H1 (cell line): ENCODE results near the gene MBNL3.

Experiments
- EP300 ChIP-seq, 2 experiments: IDR thresholded peaks; 1 replicate in 1 of 2; 2 replicates in 1 of 2; pipeline ENCODE4 v1.6.1; 2011 to 2012; ENCODE audit warnings: low read depth in 2 of 2, low read length in 2 of 2, mild to moderate bottlenecking in 2 of 2, borderline replicate concordance in 1 of 2, inconsistent platforms in 1 of 2, moderate library complexity in 1 of 2
- RAD21 ChIP-seq, 2 experiments: IDR thresholded peaks in 1 of 2; conservative IDR thresholded peaks in 1 of 2; 2 replicates each; pipeline ENCODE4 v1.6.1; 2011; ENCODE audit warnings: low read depth in 2 of 2, low read length in 2 of 2, improper control_type of control experiment in 1 of 2, inconsistent platforms in 1 of 2, mild to moderate bottlenecking in 1 of 2, moderate library complexity in 1 of 2
- YY1 ChIP-seq: IDR thresholded peaks from 2 replicates; pipeline ENCODE4 v1.6.1; 2011; ENCODE audit warnings: low read depth, mild to moderate bottlenecking, low read length
- TF ChIP-seq, protein P1 (sequence below), 3 experiments: IDR thresholded peaks; 1 replicate in 2 of 3; 2 replicates in 1 of 3; pipeline versions ENCODE4 v1.5.1 to v1.6.1; 2011; ENCODE audit warnings: low read length in 3 of 3, mild to moderate bottlenecking in 3 of 3, inconsistent platforms in 2 of 3, low read depth in 1 of 3, moderate library complexity in 1 of 3; ENCODE audit not compliant: insufficient read depth in 1 of 3; ENCODE audit errors: control extremely low read depth in 1 of 3

DNA sequence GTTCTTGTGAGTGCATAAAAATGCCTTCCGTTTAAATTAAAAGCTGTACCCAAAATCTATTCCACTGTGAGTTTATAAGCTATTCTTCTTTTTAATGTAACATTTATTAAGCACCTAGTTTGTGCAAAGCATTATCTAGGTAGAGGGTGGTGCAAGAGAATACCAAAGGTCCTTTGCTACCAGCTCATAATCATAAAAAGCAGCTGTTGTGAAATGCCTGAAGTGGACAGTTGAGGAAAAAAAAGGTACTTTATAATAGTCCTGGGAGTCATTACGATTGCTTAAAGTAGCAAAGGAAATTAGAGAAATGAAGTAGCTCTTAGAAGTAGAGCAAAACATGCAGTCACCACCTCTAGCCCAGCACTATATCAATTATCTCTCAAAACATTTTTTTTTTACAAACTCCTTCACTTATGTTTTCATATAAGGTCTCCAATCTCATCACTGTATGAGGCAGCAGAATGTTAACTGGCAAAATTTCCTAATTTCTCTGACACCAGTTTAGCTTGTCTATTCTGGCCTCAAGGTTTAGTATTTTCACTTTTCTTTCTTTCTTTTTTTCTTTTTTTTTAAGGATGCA, 2.1 kb downstream of the MBNL3 start:
- TF ChIP-seq, protein P1, sequence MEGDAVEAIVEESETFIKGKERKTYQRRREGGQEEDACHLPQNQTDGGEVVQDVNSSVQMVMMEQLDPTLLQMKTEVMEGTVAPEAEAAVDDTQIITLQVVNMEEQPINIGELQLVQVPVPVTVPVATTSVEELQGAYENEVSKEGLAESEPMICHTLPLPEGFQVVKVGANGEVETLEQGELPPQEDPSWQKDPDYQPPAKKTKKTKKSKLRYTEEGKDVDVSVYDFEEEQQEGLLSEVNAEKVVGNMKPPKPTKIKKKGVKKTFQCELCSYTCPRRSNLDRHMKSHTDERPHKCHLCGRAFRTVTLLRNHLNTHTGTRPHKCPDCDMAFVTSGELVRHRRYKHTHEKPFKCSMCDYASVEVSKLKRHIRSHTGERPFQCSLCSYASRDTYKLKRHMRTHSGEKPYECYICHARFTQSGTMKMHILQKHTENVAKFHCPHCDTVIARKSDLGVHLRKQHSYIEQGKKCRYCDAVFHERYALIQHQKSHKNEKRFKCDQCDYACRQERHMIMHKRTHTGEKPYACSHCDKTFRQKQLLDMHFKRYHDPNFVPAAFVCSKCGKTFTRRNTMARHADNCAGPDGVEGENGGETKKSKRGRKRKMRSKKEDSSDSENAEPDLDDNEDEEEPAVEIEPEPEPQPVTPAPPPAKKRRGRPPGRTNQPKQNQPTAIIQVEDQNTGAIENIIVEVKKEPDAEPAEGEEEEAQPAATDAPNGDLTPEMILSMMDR (IDR thresholded peaks at IDR 0.05; ENCODE audit: control extremely low read depth in 1 of 3, insufficient read depth in 1 of 3, low read depth in 1 of 3, low read length in 3 of 3), result no peak
- TF ChIP-seq RAD21 (IDR thresholded peaks at IDR 0.05 in 1 of 2, conservative IDR thresholded peaks at IDR 0.05 in 1 of 2; ENCODE audit: low read depth in 2 of 2, low read length in 2 of 2) (no peak), EP300 (IDR thresholded peaks at IDR 0.05; ENCODE audit: borderline replicate concordance in 1 of 2, low read depth in 2 of 2, low read length in 2 of 2) (no peak), YY1 (no peak)
